ENCODE measurements around the gene HAP1.
"Not testable (repeated sequence)": the region's sequence is repeated elsewhere in the genome, so short reads cannot be mapped to it uniquely, and the experiment has no call there.

The HAP1 gene

DNA sequence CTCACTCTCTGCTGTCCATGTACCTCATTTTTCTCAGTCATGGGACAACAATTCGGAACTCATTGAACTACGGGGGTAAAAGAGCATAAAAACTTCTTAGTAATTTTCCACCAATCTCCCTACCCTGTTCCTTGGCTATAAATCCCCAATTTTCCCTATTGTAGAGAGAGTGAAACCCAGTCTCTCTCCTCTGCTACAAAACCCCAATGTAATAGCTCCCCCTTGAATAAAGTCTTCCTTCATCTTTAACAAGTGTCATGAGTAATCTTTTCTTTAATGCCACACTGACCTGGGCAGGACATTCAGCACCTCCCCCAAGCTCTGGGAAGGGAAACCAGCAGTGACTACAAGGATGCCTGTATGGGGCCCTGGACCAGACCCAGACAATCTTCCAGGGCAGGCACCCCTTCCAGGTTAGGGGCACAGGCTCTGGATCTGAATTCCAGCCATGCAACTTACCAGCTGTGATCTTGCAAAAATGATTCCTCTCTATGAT lies 56.0 kb downstream of the HAP1 start:
- Histone ChIP-seq H3K27ac (peak overlapping the region in 1 of 2 donors; percentile 77), H3K4me3 (peak overlapping the region; percentile 42)
- TF ChIP-seq, protein P1, sequence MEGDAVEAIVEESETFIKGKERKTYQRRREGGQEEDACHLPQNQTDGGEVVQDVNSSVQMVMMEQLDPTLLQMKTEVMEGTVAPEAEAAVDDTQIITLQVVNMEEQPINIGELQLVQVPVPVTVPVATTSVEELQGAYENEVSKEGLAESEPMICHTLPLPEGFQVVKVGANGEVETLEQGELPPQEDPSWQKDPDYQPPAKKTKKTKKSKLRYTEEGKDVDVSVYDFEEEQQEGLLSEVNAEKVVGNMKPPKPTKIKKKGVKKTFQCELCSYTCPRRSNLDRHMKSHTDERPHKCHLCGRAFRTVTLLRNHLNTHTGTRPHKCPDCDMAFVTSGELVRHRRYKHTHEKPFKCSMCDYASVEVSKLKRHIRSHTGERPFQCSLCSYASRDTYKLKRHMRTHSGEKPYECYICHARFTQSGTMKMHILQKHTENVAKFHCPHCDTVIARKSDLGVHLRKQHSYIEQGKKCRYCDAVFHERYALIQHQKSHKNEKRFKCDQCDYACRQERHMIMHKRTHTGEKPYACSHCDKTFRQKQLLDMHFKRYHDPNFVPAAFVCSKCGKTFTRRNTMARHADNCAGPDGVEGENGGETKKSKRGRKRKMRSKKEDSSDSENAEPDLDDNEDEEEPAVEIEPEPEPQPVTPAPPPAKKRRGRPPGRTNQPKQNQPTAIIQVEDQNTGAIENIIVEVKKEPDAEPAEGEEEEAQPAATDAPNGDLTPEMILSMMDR (IDR thresholded peaks at IDR 0.05) = no peak
- peak; percentile 43 for DNase-seq (ENCODE audit: low spot score)

DNA sequence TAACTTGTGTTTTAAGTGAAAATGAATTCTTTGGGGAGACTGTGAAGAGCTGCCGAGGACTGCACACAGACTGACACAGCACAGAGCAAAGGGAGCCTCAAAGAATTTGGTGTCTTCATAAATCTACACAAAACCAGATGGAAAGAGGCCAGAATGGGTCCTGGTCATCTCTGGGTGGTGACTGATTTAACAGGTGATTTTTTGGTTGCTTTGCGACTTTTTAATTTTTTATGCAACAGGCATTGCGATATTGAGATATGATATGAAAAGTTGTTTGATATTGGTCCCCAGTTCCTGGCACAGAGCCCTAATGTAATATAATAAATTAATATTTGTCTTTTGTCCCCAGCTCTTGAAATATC lies 58.4 kb downstream of the HAP1 start:
- no peak for DNase-seq (ENCODE audit: low spot score)
- Histone ChIP-seq H3K27ac (no peak overlapping the region), H3K4me3 (no peak overlapping the region)
- TF ChIP-seq, protein P1 (IDR thresholded peaks at IDR 0.05) = no peak

DNA sequence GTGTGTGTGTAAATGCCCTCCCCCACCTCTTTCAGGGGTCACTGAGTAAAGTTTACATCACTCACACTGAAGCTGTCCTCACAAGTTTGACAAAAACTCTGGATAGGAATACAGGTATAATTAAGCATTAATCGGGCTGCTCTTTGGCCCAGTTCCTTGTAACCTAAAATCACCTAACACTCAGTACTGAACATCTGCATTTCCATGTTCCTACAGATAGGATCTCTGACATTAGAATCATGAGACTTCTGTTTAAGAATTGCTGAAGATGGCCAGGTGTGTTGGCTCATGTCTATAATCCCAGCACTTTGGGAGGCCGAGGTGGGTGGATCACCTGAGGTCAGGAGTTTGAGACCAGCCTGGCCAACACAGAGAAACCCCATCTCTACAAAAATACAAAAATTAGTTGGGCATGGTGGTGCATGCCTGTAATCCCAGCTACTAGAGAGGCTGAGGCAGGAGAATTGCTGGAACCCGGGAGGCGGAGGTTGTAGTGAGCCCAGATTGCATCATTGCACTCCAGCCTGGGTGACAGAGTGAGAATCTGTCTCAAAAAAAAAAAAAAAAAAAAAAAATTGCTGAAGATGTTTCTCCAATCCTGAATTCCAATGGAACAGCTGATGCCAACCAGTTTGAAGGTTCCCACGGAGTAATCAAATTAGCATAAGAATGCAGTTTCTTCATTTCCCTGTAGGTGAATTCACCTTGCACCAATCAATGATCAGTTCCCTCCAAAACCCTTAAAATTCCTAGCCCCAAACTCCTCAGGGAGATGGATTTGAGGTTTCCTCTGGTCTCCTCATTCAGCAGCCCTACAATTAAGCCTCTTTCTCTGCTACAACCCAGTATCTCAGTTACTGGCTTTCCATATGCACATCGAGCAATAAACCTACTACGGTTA lies 59.0 kb downstream of the HAP1 start:
- not testable (repeated sequence) for H3K4me3 ChIP-seq; DNase-seq (ENCODE audit: low spot score); H3K27ac ChIP-seq

All from coronary artery (tissue), 2 donors.